Astrocyte (in vitro differentiated cells and primary cell): Measurements from ENCODE around the gene ARHGEF3. TPM values are rescaled to one million over a fixed set of nuclear protein-coding genes. Genes with fewer than 3 reads are reported as not detected.

Experiments
- DNase-seq: peaks from one replicate; pipeline ENCODE4 v3.0.0-alpha.2; 2010; ENCODE audit warnings: low read depth
- FAIRE-seq: peaks from 2 replicates; lab custom pipeline; 2011; peaks lifted over from hg19 to GRCh38; lab: Jason Lieb, UNC
- H2AFZ ChIP-seq: 2 replicates; pipeline ENCODE4 v1.6.0; 2012; ENCODE audit warnings: low read depth, low read length, inconsistent platforms
- H3K27ac ChIP-seq: 2 replicates; pipeline ENCODE4 v1.5.1; 2011; ENCODE audit warnings: low read depth, low read length, inconsistent platforms
- H3K27me3 ChIP-seq: 2 replicates; pipeline ENCODE4 v1.6.0; 2011; ENCODE audit warnings: low read length, inconsistent platforms; ENCODE audit not compliant: insufficient read depth
- H3K36me3 ChIP-seq: 2 replicates; pipeline ENCODE4 v1.5.1; 2011; ENCODE audit warnings: low read length, inconsistent platforms; ENCODE audit not compliant: insufficient read depth
- H3K4me1 ChIP-seq: 2 replicates; pipeline ENCODE4 v1.5.1; 2011; ENCODE audit warnings: low read length, inconsistent platforms; ENCODE audit not compliant: insufficient read depth
- H3K4me2 ChIP-seq: 2 replicates; pipeline ENCODE4 v1.6.0; 2012; ENCODE audit warnings: low read length, inconsistent platforms
- H3K4me3 ChIP-seq: 2 replicates; pipeline ENCODE4 v1.5.1; 2011; ENCODE audit warnings: low read depth, mild to moderate bottlenecking, low read length, inconsistent platforms; ENCODE audit not compliant: insufficient read depth
- H3K79me2 ChIP-seq: 2 replicates; pipeline ENCODE4 v1.6.0; 2012; ENCODE audit warnings: mild to moderate bottlenecking, low read length, inconsistent platforms; ENCODE audit not compliant: insufficient read depth
- H3K9ac ChIP-seq: 2 replicates; pipeline ENCODE4 v1.6.0; 2012; ENCODE audit warnings: mild to moderate bottlenecking, low read length, inconsistent platforms
- H3K9me3 ChIP-seq: 2 replicates; pipeline ENCODE4 v1.5.1; 2012; ENCODE audit warnings: low read depth, mild to moderate bottlenecking, low read length, inconsistent platforms; ENCODE audit not compliant: insufficient read depth
- H4K20me1 ChIP-seq: 2 replicates; pipeline ENCODE4 v1.6.0; 2012; ENCODE audit warnings: low read length, inconsistent platforms; ENCODE audit not compliant: insufficient read depth
- H3K27ac Mint-ChIP-seq: one replicate; pipeline ENCODE4 v1.8.0; 2021; ENCODE audit warnings: mild to moderate bottlenecking, mixed read lengths; ENCODE audit not compliant: unreplicated experiment
- H3K27me3 Mint-ChIP-seq: one replicate; pipeline ENCODE4 v1.8.0; 2021; ENCODE audit warnings: low read depth, mixed read lengths; ENCODE audit not compliant: unreplicated experiment
- H3K36me3 Mint-ChIP-seq: one replicate; pipeline ENCODE4 v1.8.0; 2021; ENCODE audit warnings: low read depth, mixed read lengths; ENCODE audit not compliant: unreplicated experiment
- H3K4me1 Mint-ChIP-seq: one replicate; pipeline ENCODE4 v1.8.0; 2021; ENCODE audit warnings: low read depth, mixed read lengths; ENCODE audit not compliant: unreplicated experiment
- H3K4me3 Mint-ChIP-seq: one replicate; pipeline ENCODE4 v1.8.0; 2021; ENCODE audit warnings: mild to moderate bottlenecking, moderate library complexity, mixed read lengths; ENCODE audit not compliant: unreplicated experiment
- H3K9me3 Mint-ChIP-seq: one replicate; pipeline ENCODE4 v1.8.0; 2021; ENCODE audit warnings: mild to moderate bottlenecking, mixed read lengths; ENCODE audit not compliant: unreplicated experiment
- CTCF ChIP-seq: IDR thresholded peaks from 2 replicates; pipeline ENCODE4 v1.5.1; 2011; ENCODE audit warnings: low read depth, mild to moderate bottlenecking, inconsistent platforms, low read length, moderate library complexity; ENCODE audit not compliant: insufficient read depth
- EZH2 ChIP-seq: IDR thresholded peaks from 2 replicates; pipeline ENCODE4 v1.6.1; 2012; ENCODE audit warnings: mild to moderate bottlenecking, low read length, inconsistent platforms; ENCODE audit not compliant: insufficient read depth
- total RNA-seq: library from RNA; stranded (reverse); gene quantifications from 2 replicates; pipeline ENCODE4 v1.2.1, GENCODE V29; 2021

Gene ARHGEF3
- total RNA-seq, 1 donor from 2014 or later = 14.9 TPM

- Histone ChIP-seq H3K4me2 (no peak overlapping the region), H3K27me3 (no peaks in the 10 kb centered on the region), H3K9ac (no peak overlapping the region), H3K36me3 (no peaks in the 10 kb centered on the region), H3K9me3 (peaks cover 3% of the 10 kb centered on the region), H3K27ac (no peak overlapping the region), H3K79me2 (no peaks in the 10 kb centered on the region), H4K20me1 (peaks cover 7% of the 10 kb centered on the region), H3K4me3 (no peak overlapping the region), H2AFZ (no peak overlapping the region), H3K4me1 (peaks cover 3% of the 10 kb centered on the region)
- Mint-ChIP-seq H3K4me1 (peaks cover 3% of the 10 kb centered on the region), H3K27me3 (no peaks in the 10 kb centered on the region), H3K9me3 (peaks cover 13% of the 10 kb centered on the region), H3K27ac (no peak overlapping the region), H3K4me3 (no peak overlapping the region), H3K36me3 (peaks cover 40% of the 10 kb centered on the region)
- TF ChIP-seq EZH2 (no peak), CTCF (no peak)
- FAIRE-seq (no peak), DNase-seq (peak; percentile 7)
Observed at GRCh38 chr3:56753206-56753820, 48.4 kb downstream of the ARHGEF3 start.

DNA sequence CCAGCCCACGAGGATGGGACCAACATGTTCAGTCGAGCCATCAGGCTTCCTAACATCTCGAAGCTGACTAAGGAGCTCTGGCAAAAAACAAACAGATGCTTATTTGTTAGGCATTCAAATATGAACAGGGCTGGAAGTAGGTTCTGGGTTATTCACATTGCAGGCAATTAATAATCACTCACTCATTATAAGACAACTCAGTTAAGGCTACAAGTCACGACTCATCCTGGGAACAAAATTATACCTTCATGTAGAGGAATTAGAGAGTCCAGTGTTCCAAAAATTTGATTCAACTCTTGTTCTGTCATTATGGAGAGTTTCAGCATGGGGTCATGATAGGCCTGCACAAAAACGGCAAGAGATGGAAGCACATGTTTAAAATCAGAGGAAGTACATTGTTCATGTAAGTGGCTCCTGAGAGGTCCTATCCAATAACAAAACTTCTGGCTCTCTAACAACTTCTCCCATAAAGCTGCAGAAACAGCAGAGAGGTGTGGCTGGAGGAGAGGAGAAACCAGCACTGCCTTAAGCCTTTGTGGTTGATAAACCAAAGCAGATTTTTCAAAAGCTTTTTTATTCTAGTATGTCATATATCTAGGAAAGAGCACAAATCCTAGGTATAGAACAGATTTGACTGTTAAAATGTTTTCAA is 50.6 kb downstream of the ARHGEF3 start:
- H3K9me3 Mint-ChIP-seq = peaks cover 13% of the 10 kb centered on the region
- Histone ChIP-seq H3K4me3 (no peak overlapping the region), H4K20me1 (peaks cover 7% of the 10 kb centered on the region), H3K4me1 (peaks cover under 1% of the 10 kb centered on the region), H3K4me2 (no peak overlapping the region), H2AFZ (no peak overlapping the region), H3K79me2 (no peaks in the 10 kb centered on the region), H3K9me3 (peaks cover 3% of the 10 kb centered on the region), H3K36me3 (no peaks in the 10 kb centered on the region), H3K9ac (no peak overlapping the region), H3K27ac (no peak overlapping the region), H3K27me3 (no peaks in the 10 kb centered on the region)
- H3K4me3 Mint-ChIP-seq = no peak overlapping the region
- no peaks in the 10 kb centered on the region for H3K27me3 Mint-ChIP-seq
- DNase-seq (no peak), FAIRE-seq (no peak)
- peaks cover 1% of the 10 kb centered on the region for H3K4me1 Mint-ChIP-seq
- H3K36me3 Mint-ChIP-seq = peaks cover 44% of the 10 kb centered on the region
- TF ChIP-seq CTCF = no peak
- no peak overlapping the region for H3K27ac Mint-ChIP-seq

- Mint-ChIP-seq H3K27ac (no peak overlapping the region), H3K4me1 (no peaks in the 10 kb centered on the region), H3K4me3 (no peak overlapping the region), H3K27me3 (no peaks in the 10 kb centered on the region), H3K9me3 (peaks cover 13% of the 10 kb centered on the region), H3K36me3 (peaks cover 40% of the 10 kb centered on the region)
- Histone ChIP-seq H3K27ac (no peak overlapping the region), H3K27me3 (no peaks in the 10 kb centered on the region), H3K4me1 (no peaks in the 10 kb centered on the region), H3K9me3 (peaks cover 3% of the 10 kb centered on the region), H3K79me2 (no peaks in the 10 kb centered on the region), H4K20me1 (no peaks in the 10 kb centered on the region), H3K9ac (no peak overlapping the region), H3K4me2 (no peak overlapping the region), H3K4me3 (no peak overlapping the region), H2AFZ (no peak overlapping the region), H3K36me3 (peaks cover 5% of the 10 kb centered on the region)
- DNase-seq (no peak), FAIRE-seq (no peak)
- TF ChIP-seq CTCF (no peak), EZH2 (no peak)
Observed at GRCh38 chr3:56748663-56749231, 53.0 kb downstream of the ARHGEF3 start.
